DOHH2 (cell line): ENCODE measurements around the gene PRX.

Experiments used
- H3F3A ChIP-seq: fragments of 200-600 bp; sonication (generic), shearing (Covaris generic); 2 replicates; pipeline ENCODE4 v1.6.0; 2016; ENCODE audit warnings: antibody characterized with exemption, mild to moderate bottlenecking; ENCODE audit not compliant: control insufficient read depth, insufficient read depth
- H3K27ac ChIP-seq: fragments of 200-600 bp; sonication (generic); 2 replicates; pipeline ENCODE4 v1.5.1; 2014; ENCODE audit warnings: low read depth, mild to moderate bottlenecking, low read length, moderate library complexity
- H3K27me3 ChIP-seq: fragments of 200-600 bp; sonication (generic); 2 replicates; pipeline ENCODE4 v1.6.1; 2014; ENCODE audit warnings: mild to moderate bottlenecking, low read length, mixed read lengths; ENCODE audit not compliant: control insufficient read depth
- H3K36me3 ChIP-seq: fragments of 200-600 bp; sonication (generic); 2 replicates; pipeline ENCODE4 v1.6.1; 2014; ENCODE audit warnings: mild to moderate bottlenecking, low read length, moderate library complexity, mixed read lengths; ENCODE audit not compliant: control insufficient read depth
- H3K4me1 ChIP-seq: fragments of 200-600 bp; sonication (generic); 2 replicates; pipeline ENCODE4 v1.6.1; 2014; ENCODE audit warnings: mild to moderate bottlenecking, low read length, mixed read lengths; ENCODE audit not compliant: control insufficient read depth
- H3K4me2 ChIP-seq: fragments of 200-600 bp; sonication (generic); 2 replicates; pipeline ENCODE4 v1.6.0; 2014; ENCODE audit warnings: mild to moderate bottlenecking, low read length, moderate library complexity
- H3K4me3 ChIP-seq: fragments of 200-600 bp; sonication (generic); 2 replicates; pipeline ENCODE4 v1.5.1; 2014; ENCODE audit warnings: mild to moderate bottlenecking, low read length, mixed read lengths
- H3K79me2 ChIP-seq: fragments of 200-600 bp; sonication (generic); 2 replicates; pipeline ENCODE4 v1.6.1; 2014; ENCODE audit warnings: mild to moderate bottlenecking, low read length, mixed read lengths; ENCODE audit not compliant: control insufficient read depth
- H3K9me2 ChIP-seq: fragments of 200-600 bp; sonication (generic); replicated peaks from 2 replicates; pipeline ENCODE4 v1.6.1; 2014; ENCODE audit warnings: mild to moderate bottlenecking, low read length, mixed read lengths; ENCODE audit not compliant: control insufficient read depth
- H3K9me3 ChIP-seq: fragments of 200-600 bp; sonication (generic); 2 replicates; pipeline ENCODE4 v1.6.1; 2014; ENCODE audit warnings: antibody characterized with exemption, low read length, mixed read lengths; ENCODE audit not compliant: control insufficient read depth, insufficient read depth
- H4K20me1 ChIP-seq: fragments of 200-600 bp; sonication (generic); 2 replicates; pipeline ENCODE4 v1.6.0; 2014; ENCODE audit warnings: low read depth, mild to moderate bottlenecking, antibody characterized with exemption, low read length, moderate library complexity; ENCODE audit not compliant: control insufficient read depth, insufficient read depth
- CTCF ChIP-seq: fragments of 200-600 bp; sonication (generic); IDR thresholded peaks from one replicate; pipeline ENCODE4 v1.5.1; 2014; ENCODE audit warnings: antibody characterized with exemption, mild to moderate bottlenecking, low read depth, low read length; ENCODE audit not compliant: poor library complexity, severe bottlenecking
- EZH2phosphoT487 ChIP-seq: fragments of 200-600 bp; sonication (generic); IDR thresholded peaks from 2 replicates; pipeline ENCODE4 v1.6.1; 2017; ENCODE audit warnings: borderline replicate concordance, mild to moderate bottlenecking, antibody characterized with exemption, low read length, moderate library complexity, mixed read lengths

PRX gene

GRCh38 chr19:40362160-40362559 is 51.0 kb downstream of the PRX start:
- no peak overlapping the region for H3K4me3 ChIP-seq
- no peaks in the 10 kb centered on the region for H3K9me2 ChIP-seq
- H3K4me1 ChIP-seq: peaks cover 39% of the 10 kb centered on the region
- no peaks in the 10 kb centered on the region for H3K9me3 ChIP-seq
- H3K4me2 ChIP-seq: no peak overlapping the region
- H3K27ac ChIP-seq: no peak overlapping the region
- peaks cover 5% of the 10 kb centered on the region; the same call in 1 of the 2 replicates for H3F3A ChIP-seq
- no peaks in the 10 kb centered on the region for H3K79me2 ChIP-seq
- H3K36me3 ChIP-seq: no peaks in the 10 kb centered on the region
- no peaks in the 10 kb centered on the region for H3K27me3 ChIP-seq
- no peaks in the 10 kb centered on the region for H4K20me1 ChIP-seq
- TF ChIP-seq CTCF (no peak), EZH2phosphoT487 (no peak)

GRCh38 chr19:40360708-40361241 is 52.4 kb downstream of the PRX start:
- Histone ChIP-seq H3K4me3 (no peak overlapping the region), H3K27ac (no peak overlapping the region), H3K4me1 (peaks cover 48% of the 10 kb centered on the region), H4K20me1 (no peaks in the 10 kb centered on the region), H3K9me3 (no peaks in the 10 kb centered on the region), H3K79me2 (peaks cover 4% of the 10 kb centered on the region; the same call in 1 of the 2 replicates), H3K9me2 (no peaks in the 10 kb centered on the region), H3K4me2 (no peak overlapping the region), H3K27me3 (no peaks in the 10 kb centered on the region), H3K36me3 (no peaks in the 10 kb centered on the region), H3F3A (peaks cover 11% of the 10 kb centered on the region; the same call in 1 of the 2 replicates)
- TF ChIP-seq CTCF: no peak
- no peak for TF ChIP-seq EZH2phosphoT487

DNA sequence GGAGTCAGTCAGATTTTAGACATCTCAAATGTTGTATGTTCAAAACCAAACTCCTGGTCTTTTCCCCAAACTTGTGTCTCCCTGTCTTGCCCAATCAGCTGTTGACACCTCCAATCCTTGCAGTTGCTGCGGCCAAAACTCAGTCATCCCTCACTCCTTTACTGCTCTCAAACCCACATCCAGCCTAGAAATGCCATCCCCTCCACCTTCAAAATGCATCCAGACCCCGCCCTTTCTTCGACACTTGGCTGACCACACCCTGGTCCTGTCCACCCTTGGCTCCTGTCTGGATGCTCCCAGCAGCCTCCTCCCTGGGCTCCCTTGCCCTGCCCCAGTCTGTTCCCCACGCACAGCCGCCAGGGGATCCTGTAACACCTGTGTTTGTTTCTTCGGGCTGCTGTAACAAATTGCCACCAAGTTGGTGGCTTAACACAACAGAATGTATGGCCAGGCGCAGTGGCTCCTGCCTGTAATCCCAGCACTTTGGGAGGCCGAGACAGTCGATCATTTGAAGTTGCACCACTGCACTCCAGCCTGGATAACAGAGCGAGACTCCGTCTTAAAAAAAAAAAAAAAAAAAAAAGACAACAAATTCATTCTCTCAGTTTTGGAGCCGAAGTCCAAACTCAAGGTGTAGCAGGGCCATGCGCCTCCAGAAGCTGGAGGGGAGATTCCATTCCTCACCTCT is 53.0 kb downstream of the PRX start:
- H4K20me1 ChIP-seq: no peaks in the 10 kb centered on the region
- H3K27ac ChIP-seq: no peak overlapping the region
- H3K36me3 ChIP-seq: no peaks in the 10 kb centered on the region
- TF ChIP-seq EZH2phosphoT487 (no peak), CTCF (no peak)
- no peak overlapping the region for H3K4me3 ChIP-seq
- H3K4me1 ChIP-seq: peaks cover 42% of the 10 kb centered on the region
- no peak overlapping the region for H3K4me2 ChIP-seq
- H3K27me3 ChIP-seq: no peaks in the 10 kb centered on the region
- H3K9me3 ChIP-seq: no peaks in the 10 kb centered on the region
- no peaks in the 10 kb centered on the region for H3K9me2 ChIP-seq
- peaks cover 6% of the 10 kb centered on the region; the same call in 1 of the 2 replicates for H3K79me2 ChIP-seq
- peaks cover 11% of the 10 kb centered on the region; the same call in 1 of the 2 replicates for H3F3A ChIP-seq
